GM12865 (cell line): Measurements from ENCODE around the gene VMP1.

ENCODE experiments used
- DNase-seq: peaks from one replicate; pipeline ENCODE4 v3.0.0; 2010; ENCODE audit warnings: low read depth
- H3K4me3 ChIP-seq: 2 replicates; pipeline ENCODE4 v1.5.1; 2011; ENCODE audit warnings: mild to moderate bottlenecking, low read depth, low read length, control low read depth
- CTCF ChIP-seq: IDR thresholded peaks from 2 replicates; pipeline ENCODE4 v1.5.1; 2011; ENCODE audit warnings: low read length, control low read depth, low read depth, inconsistent platforms; ENCODE audit not compliant: insufficient read depth; ENCODE audit errors: missing control alignments

VMP1 gene

GRCh38 chr17:59699786-59700185 is 7.7 kb upstream of the VMP1 start:
- no peak for TF ChIP-seq CTCF
- H3K4me3 ChIP-seq: no peak overlapping the region
- no peak for DNase-seq

- no peak for DNase-seq
- no peak for TF ChIP-seq CTCF
- H3K4me3 ChIP-seq: no peak overlapping the region
These were observed 5.2 kb upstream of the VMP1 start for GRCh38 chr17:59702304-59702703.

- no peak for DNase-seq
- no peak for TF ChIP-seq CTCF
These were observed 547 bp downstream of the VMP1 start for GRCh38 chr17:59707971-59708430.

GRCh38 chr17:59711936-59712335 is 4.5 kb downstream of the VMP1 start:
- DNase-seq: no peak
- no peak for TF ChIP-seq CTCF
- no peak overlapping the region for H3K4me3 ChIP-seq

More at GRCh38 chr17:59707971-59708430, 547 bp downstream of the VMP1 start:
- H3K4me3 ChIP-seq: peak overlapping the region; percentile 88

- DNase-seq: no peak
These were observed 5.4 kb downstream of the VMP1 start for GRCh38 chr17:59712862-59713261.

GRCh38 chr17:59714255-59714654 is 6.8 kb downstream of the VMP1 start:
- TF ChIP-seq CTCF: no peak
- no peak for DNase-seq
- H3K4me3 ChIP-seq: no peak overlapping the region

More at GRCh38 chr17:59712862-59713261, 5.4 kb downstream of the VMP1 start:
- H3K4me3 ChIP-seq: no peak overlapping the region
- no peak for TF ChIP-seq CTCF

- no peak for TF ChIP-seq CTCF
- no peak overlapping the region for H3K4me3 ChIP-seq
- no peak for DNase-seq
These were observed 9.0 kb downstream of the VMP1 start for GRCh38 chr17:59716427-59716826.
